ENCODE results near the gene DISC1. TPM values are rescaled to one million over a fixed set of nuclear protein-coding genes. Genes with fewer than 3 reads are reported as not detected.

DISC1 gene
- total RNA-seq, 2 donors from 2014 or later = 6.7 to 9.3 TPM

DNA sequence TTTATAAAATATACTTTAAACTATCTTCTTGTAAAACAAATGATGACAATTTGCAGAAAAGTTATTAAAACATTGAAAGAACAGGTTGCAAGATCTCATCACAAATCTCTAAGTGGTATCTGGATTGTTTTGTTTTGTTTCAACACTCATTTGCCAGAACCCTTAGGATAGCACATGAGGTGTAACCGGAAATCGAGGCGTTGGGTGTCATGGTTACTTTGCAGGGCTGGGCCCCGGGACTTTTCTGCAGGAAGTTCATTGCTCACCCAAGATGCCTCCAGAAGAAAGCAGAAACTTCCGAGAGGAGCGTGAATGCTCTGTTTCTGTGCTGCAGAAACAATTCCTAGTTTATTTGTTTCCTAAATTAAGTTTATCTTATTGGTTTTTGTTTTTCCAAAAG is 2.5 kb downstream of the DISC1 start:
- Histone ChIP-seq H3K4me3 (no peak overlapping the region), H3K9me3 (no peaks in the 10 kb centered on the region), H3K27ac (no peak overlapping the region), H3K4me1 (replicated peaks) (no peaks in the 10 kb centered on the region), H3K27me3 (replicated peaks; ENCODE audit: insufficient read depth) (no peaks in the 10 kb centered on the region), H3K36me3 (no peaks in the 10 kb centered on the region)
- TF ChIP-seq, protein P1, sequence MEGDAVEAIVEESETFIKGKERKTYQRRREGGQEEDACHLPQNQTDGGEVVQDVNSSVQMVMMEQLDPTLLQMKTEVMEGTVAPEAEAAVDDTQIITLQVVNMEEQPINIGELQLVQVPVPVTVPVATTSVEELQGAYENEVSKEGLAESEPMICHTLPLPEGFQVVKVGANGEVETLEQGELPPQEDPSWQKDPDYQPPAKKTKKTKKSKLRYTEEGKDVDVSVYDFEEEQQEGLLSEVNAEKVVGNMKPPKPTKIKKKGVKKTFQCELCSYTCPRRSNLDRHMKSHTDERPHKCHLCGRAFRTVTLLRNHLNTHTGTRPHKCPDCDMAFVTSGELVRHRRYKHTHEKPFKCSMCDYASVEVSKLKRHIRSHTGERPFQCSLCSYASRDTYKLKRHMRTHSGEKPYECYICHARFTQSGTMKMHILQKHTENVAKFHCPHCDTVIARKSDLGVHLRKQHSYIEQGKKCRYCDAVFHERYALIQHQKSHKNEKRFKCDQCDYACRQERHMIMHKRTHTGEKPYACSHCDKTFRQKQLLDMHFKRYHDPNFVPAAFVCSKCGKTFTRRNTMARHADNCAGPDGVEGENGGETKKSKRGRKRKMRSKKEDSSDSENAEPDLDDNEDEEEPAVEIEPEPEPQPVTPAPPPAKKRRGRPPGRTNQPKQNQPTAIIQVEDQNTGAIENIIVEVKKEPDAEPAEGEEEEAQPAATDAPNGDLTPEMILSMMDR (IDR thresholded peaks at IDR 0.05) = no peak
- TF ChIP-seq POLR2AphosphoS5 (IDR thresholded peaks at IDR 0.05) = peak; percentile 4
- intact Hi-C loops (cut with DNase I) = no loop called here
- DNase-seq (ENCODE audit: low spot score) = no peak
- 68% methylated on average over 6 of the region's 6 CpGs for WGBS

DNA sequence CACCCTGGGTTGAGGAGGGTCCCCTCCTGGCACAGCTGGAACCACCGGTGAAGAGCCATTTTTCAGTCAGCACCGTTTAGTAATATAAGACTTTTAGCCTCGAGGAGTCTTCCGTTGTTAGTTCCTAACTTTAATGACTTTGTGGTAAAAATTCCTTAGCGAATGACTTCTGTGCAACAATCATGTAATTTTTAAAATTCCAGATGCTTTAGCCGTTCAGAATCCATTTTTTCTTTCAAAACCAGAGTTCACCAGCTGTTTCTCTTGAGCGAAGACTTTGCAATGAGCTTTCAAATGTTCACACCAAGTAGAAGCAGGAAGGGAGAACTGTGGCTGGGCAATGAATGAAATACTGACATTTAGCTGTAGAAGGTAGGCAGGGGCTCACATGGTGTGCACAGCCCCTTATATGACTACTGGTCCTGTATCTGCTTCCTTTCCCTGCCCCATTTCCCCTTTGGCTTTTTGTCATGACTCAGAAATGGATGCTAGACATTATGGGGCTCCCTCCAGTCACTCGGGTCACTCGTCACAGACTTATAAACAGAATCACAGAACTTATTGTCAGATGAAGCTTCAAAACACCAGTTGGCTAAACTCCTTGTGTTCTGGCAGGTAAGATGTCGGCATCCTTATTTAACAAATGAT is 4.1 kb downstream of the DISC1 start:
- TF ChIP-seq POLR2A (IDR thresholded peaks at IDR 0.05) (no peak), POLR2AphosphoS5 (IDR thresholded peaks at IDR 0.05) (no peak)
- TF ChIP-seq, protein P1 (IDR thresholded peaks at IDR 0.05) = no peak
- no peak for DNase-seq (ENCODE audit: low spot score)
- no peaks in the 10 kb centered on the region for H3K27me3 ChIP-seq (replicated peaks; ENCODE audit: insufficient read depth)
- H3K4me3 ChIP-seq = no peak overlapping the region
- no peaks in the 10 kb centered on the region for H3K36me3 ChIP-seq
- no peaks in the 10 kb centered on the region for H3K9me3 ChIP-seq
- H3K4me1 ChIP-seq (replicated peaks) = no peaks in the 10 kb centered on the region
- intact Hi-C loops (cut with DNase I) = no loop called here
- 67% methylated on average over 10 of the region's 10 CpGs for WGBS
- no peak overlapping the region for H3K27ac ChIP-seq

DNA sequence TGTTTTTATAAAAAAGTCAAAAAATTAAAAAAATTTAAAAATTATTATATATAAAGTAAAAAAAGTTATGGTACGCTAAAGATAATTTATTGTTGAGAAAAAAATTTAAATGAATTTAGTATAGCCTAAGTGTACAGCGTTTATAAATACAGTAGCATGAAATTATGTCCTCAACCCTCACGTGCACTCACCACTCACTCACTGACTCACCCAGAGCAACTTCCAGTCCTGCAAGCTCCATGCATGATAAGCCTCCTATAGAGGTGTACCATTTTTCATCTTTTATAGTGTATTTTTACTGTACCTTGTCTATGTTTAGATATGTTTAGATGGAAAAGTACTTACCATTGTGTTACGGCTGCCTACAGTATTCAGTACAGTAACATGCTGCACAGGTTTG is 5.1 kb downstream of the DISC1 start:
- TF ChIP-seq POLR2A (IDR thresholded peaks at IDR 0.05) (no peak), POLR2AphosphoS5 (IDR thresholded peaks at IDR 0.05) (no peak)
- TF ChIP-seq, protein P1 (IDR thresholded peaks at IDR 0.05) = no peak
- DNase-seq (ENCODE audit: low spot score) = no peak

DNA sequence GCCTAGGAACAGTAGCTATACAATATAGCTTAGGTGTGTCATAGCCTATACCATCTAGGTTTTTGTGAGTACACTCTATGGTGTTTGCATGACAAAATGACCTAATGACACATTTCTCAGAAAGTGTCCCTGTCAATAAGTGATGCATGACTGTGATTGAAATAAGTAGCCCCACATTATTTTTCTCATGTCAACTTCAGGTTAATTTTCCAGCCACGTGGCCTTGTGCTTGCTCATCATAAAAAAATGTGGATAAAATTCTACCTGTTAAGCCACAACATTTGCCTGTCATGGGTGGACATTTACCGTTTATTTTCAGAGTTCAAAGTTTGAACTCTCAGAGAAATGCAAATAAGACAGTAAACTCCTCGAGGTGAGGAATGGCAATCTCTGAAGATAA is 5.5 kb downstream of the DISC1 start:
- DNase-seq (ENCODE audit: low spot score) = no peak
- no peaks in the 10 kb centered on the region for H3K36me3 ChIP-seq
- H3K27ac ChIP-seq = no peak overlapping the region
- H3K9me3 ChIP-seq = no peaks in the 10 kb centered on the region
- TF ChIP-seq, protein P1 (IDR thresholded peaks at IDR 0.05) = no peak
- TF ChIP-seq POLR2A (IDR thresholded peaks at IDR 0.05) = no peak
- TF ChIP-seq POLR2AphosphoS5 (IDR thresholded peaks at IDR 0.05) = no peak
- intact Hi-C loops (cut with DNase I) = no loop called here
- no peak overlapping the region for H3K4me3 ChIP-seq
- H3K27me3 ChIP-seq (replicated peaks; ENCODE audit: insufficient read depth) = no peaks in the 10 kb centered on the region
- WGBS = 54% methylated on average over 3 of the region's 3 CpGs
- H3K4me1 ChIP-seq (replicated peaks) = no peaks in the 10 kb centered on the region

More for the DNA sequence above, 5.1 kb downstream of the DISC1 start:
- intact Hi-C loops (cut with DNase I) = no loop called here
- Histone ChIP-seq H3K27ac (no peak overlapping the region), H3K36me3 (no peaks in the 10 kb centered on the region), H3K4me1 (replicated peaks) (no peaks in the 10 kb centered on the region), H3K27me3 (replicated peaks; ENCODE audit: insufficient read depth) (no peaks in the 10 kb centered on the region), H3K9me3 (no peaks in the 10 kb centered on the region), H3K4me3 (no peak overlapping the region)
- 98% methylated on average over 4 of the region's 4 CpGs for WGBS

DNA sequence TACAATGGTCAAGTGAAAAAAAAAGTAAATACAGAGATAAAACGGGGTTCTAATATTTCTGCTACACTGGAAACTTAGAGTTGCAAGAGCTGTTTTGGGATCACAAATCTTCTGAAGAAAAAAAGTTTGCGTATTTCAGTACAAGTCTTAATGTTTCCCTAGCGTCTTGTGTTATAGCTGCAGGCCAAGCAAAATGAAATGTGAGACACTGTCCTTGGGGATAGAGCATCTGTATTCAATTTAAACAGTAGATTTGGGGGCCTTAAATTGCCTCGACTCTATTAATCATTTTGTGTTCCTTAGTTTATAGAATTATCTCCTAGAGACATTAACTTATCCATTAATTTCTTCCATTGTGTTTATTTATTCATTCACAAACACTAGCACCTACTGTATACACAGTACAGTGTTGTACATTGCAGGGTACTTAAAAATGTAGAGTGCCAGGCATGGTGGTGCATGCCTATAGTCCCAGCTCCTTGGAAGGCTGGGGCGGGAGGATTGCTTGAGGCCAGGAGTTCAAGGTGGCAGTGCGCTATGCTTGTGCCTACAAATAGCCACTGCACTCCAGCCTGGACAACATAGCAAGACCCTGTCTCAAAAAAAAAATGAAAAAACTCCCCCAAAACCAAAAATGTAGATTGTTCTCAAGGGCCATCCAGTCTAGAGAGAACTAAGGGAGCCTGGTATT is 7.9 kb downstream of the DISC1 start:
- H3K9me3 ChIP-seq = no peaks in the 10 kb centered on the region
- no peaks in the 10 kb centered on the region for H3K36me3 ChIP-seq
- no peak for DNase-seq (ENCODE audit: low spot score)
- H3K4me1 ChIP-seq (replicated peaks) = no peaks in the 10 kb centered on the region
- 76% methylated on average over 6 of the region's 6 CpGs for WGBS
- TF ChIP-seq, protein P1 (IDR thresholded peaks at IDR 0.05) = no peak
- TF ChIP-seq POLR2AphosphoS5 (IDR thresholded peaks at IDR 0.05) = no peak
- no peak for TF ChIP-seq POLR2A (IDR thresholded peaks at IDR 0.05)
- H3K4me3 ChIP-seq = no peak overlapping the region
- intact Hi-C loops (cut with DNase I) = no loop called here
- H3K27ac ChIP-seq = no peak overlapping the region
- H3K27me3 ChIP-seq (replicated peaks; ENCODE audit: insufficient read depth) = no peaks in the 10 kb centered on the region
